ENCODE results near the gene TESPA1.
"Not testable (repeated sequence)": the region's sequence is repeated elsewhere in the genome, so short reads cannot be mapped to it uniquely, and the experiment has no call there.

TESPA1 gene

DNA sequence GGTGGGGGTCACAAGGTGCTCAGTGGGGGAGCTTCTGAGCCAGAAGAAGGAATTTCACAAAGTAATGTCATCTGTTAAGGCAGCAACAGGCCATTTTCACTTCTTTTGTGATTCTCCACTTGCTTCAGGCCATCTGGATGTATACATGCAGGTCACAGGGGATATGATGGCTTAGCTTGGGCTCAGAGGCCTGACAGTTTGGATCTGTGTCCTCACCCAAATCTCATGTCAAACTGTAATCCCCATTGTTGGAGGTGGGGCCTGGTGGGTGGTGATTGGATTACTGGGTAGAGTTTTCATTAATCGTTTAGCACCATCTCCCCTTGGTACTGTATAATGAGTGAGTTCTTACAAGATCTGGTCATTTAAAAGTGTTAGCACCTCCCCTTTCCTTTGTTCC is 36.4 kb downstream of the TESPA1 start:
- DNase-seq (ENCODE audit: low read depth), result no peak

DNA sequence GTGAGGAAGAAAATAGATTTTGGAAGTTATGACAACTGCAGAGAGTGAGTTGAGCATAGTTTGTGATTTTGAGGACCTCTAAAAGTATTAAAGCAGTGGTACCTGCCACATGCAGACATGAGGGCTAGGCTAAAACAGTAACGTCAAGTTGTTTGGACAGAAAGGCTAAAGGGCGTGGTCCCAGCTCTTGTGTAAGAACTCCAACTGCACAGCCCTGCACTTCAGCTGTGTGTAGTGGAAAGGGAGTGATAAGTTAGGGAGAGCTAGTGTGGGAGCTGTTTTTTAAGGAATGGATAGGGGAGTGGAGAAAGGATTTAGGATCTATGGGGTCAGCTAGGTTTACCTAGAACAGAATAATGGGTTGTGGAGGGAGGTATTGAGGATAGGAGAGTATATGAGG is 39.5 kb downstream of the TESPA1 start:
- DNase-seq (ENCODE audit: low read depth), result no peak

DNA sequence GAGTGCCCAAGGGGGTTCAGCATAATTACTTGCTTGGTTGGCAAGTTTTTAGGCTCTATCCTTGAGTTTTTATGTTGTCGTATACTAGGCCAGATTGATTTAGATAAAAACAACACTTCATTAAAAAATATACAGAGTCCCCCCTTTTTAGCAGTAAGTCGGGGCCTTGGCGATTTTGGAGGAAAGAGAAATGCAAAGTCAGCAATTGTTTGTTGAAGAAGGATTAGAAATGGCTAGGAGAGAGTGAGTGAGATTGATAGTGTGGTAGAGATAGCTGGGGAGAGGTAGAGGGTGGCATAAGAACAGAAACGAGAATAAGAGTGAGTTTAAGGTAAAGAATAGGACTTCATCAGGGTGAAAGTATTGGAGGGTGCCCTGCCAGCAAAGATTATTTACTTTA is 41.3 kb downstream of the TESPA1 start:
- DNase-seq (ENCODE audit: low read depth), result not testable (repeated sequence)

DNA sequence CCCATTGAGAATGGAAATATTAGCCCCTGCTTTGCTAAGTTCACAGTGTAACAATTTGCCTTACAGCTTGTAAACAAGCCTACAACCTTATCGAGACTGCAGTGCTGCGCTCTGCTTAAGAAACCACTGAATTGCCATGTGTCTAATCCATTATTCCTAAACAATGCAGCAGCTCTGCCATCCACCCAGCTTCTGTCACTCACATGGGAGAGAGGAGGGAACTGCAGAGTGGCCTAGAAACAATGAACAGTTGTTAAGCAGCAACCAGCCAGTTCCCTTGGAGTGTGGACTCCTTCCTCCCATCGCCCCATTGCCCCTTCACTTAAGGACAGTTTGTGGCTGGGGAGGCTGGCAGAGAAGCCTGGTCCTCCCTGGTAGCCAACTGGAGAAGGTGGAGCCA is 42.9 kb downstream of the TESPA1 start:
- no peak for DNase-seq (ENCODE audit: low read depth)

DNA sequence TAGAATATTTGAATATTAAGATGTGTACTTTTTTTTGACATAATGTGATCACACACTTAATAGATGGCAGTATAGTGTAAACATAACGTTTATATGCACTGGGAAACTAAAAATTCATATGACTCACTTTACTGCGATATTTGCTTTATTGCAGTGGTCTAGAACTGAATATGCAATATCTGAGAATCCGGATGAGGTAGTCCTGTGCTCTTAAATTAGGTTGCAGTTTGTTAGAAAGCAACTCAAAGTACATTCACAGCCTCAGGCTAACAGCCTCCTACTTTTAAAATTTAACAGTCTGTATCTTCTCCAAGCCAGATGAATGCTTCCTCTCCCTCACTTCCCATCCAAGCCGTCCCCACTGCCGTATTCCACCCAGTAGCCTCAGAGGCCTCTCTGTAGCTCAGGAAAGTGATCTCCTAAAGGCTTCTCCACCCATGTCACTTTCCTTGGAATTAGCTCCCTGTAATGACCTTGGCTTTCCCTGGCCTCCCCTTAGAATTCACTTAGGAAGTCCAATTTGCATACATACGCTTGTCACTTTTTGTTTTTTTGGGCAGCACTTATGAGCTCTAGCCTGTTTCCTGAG is 43.7 kb downstream of the TESPA1 start:
- no peak for DNase-seq (ENCODE audit: low read depth)

DNA sequence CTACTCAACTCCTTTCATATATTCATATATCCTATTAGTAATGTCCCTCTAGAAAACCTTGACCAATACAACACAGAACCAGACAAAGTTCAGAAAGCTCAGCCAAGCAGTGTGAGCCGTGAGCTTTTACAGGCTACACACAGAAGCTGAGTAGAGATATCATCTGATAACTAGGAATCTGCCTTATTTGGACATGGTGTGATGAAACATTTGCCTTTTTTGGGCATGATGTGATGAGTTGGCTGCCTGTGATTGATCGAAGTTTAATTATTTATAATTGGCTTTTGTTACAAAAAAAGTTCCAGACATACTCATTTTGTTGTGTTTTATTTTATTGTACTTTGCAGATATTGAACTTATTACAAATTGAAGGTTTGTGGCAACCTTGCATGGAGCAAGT is 46.6 kb downstream of the TESPA1 start:
- no peak for DNase-seq (ENCODE audit: low read depth)

DNA sequence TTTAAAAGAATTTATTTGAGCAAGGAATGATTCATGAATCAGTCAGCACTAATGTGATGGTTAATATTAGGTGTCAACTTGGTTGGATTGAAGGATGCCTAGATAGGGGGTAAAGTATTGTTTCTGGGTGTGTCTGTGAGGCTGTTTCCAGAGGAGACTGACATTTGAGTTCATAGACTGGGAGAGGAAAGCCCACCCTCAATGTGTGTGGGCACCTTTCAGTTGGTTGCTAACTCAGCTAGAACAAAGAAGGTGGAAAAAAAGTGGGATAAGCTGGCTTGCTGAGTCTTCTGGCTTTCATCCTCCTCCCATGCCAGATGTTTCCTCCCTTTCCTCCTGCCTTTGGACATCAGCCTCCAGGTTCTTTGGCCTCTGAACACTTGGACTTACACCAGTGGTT is 47.2 kb downstream of the TESPA1 start:
- DNase-seq (ENCODE audit: low read depth), result no peak

DNA sequence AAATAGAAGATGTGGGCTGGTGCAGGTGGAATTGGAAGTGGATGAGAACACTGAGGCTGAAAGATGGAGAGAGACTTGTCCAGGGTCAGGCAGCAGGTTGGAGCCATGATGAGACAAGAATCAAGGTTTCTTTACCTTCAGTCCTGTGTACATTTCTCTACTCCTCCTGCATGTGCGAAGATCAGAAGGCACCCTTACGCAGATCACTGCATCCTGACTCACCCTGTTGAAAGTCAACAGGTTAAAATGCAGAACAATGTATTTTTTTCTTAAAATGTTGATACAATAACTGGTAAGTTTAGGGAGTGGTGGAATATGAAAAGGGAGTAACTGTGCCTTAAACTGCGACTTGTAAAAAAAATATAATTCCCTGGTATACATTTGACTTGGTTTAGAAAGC is 47.8 kb downstream of the TESPA1 start:
- DNase-seq (ENCODE audit: low read depth), result no peak

DNA sequence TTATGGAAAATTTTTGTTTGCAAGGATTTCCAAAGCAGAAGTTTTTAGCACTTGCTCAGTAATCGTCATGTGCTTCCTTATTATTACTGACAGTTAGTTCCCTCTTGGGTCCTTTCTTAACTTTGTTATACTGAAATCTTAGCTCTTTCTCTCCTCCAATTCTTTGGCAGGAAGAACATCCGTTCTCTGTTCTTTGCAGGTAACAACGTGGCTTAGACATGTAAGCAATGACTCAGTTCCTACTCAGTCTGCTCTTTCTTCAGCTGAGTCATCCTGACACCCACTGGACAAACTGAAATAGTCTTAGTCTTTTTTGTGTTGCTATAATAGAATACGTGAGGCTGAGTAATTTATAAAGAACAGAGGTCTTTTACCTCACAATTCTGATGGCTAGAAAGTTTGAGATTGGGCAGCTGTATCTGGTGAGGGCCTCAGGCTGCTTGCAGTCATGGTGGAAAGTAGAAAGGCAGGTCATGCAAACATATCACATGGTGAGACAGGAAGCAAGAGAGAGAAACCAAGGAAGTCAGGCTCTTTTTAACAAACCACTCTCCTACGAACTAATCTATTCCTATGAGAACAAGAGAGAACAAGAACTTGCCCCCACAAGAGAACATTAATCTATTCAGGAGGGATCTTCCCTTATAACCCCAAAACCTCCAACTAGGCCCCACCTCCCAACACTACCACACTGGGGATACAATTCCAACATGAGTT is 49.2 kb downstream of the TESPA1 start:
- no peak for DNase-seq (ENCODE audit: low read depth)

- DNase-seq (ENCODE audit: low read depth), result no peak
Measured at GRCh38 chr12:54934419-54934818, 50.1 kb downstream of the TESPA1 start.

GRCh38 chr12:54933376-54933775 is 51.2 kb downstream of the TESPA1 start:
- no peak for DNase-seq (ENCODE audit: low read depth)

DNA sequence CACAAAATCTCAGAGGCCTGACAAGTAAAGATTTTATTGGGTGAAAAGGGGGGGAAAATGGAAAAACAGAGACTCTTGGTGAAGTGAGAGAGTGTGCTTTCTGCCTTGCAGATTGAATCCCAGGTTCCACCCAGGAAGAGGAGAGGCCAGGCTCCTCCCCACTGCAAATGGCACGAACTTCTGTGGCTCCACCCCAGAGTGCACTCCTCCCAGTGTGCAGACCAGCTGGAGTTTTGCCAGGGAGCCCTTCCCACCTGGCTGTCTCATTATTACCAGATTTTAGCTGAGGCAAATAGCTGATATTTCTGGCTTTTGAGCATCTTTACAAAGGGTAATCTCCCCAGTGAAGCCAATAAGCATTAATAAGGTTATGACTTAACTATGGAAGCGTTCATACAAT is 51.9 kb downstream of the TESPA1 start:
- DNase-seq (ENCODE audit: low read depth), result no peak

- DNase-seq (ENCODE audit: low read depth), result no peak
Measured at GRCh38 chr12:54932038-54932437, 52.5 kb downstream of the TESPA1 start.

DNA sequence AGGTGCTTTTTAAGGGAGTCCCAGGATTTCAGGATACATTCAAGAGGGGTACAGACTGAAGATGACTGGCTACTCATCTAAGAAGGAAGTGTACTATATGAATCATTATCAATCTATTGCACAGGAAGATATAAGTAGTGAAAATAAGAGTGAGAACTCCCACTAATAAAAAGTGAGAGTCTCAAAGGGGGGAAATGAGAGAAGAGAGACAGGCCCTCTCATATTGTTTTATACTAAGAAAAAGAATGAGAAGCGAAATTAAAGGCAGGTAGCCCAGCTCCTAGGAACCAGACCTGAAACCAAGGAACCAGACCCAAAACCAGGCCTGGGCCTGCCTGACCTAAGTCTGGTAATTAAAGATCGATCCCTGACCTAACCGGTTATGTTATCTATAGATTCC is 54.6 kb downstream of the TESPA1 start:
- no peak for DNase-seq (ENCODE audit: low read depth)

GRCh38 chr12:54926246-54926645 is 58.3 kb downstream of the TESPA1 start:
- DNase-seq (ENCODE audit: low read depth), result no peak

GRCh38 chr12:54924972-54925707 is 59.4 kb downstream of the TESPA1 start:
- DNase-seq (ENCODE audit: low read depth), result no peak

GRCh38 chr12:54917001-54917488 is 67.5 kb downstream of the TESPA1 start:
- DNase-seq (ENCODE audit: low read depth), result no peak
